K562 (cell line): ENCODE data around the gene CLIC3. TPM values are rescaled to one million over a fixed set of nuclear protein-coding genes. Genes with fewer than 3 reads are reported as not detected.

Experiments used
- ATAC-seq: fragments of 200-7000 bp; cut with Tn5 transposase; 3 replicates; pipeline ENCODE4 v1.9.1; 2020; ENCODE audit warnings: moderate library complexity
- BruUV-seq: library from RNA; stranded (reverse); fragments of 400-500 nt; replicated peaks from 2 replicates; lab custom pipeline; 2021; lab: Mats Ljungman, UMichigan
- CTCF ChIA-PET: fragments of 300-600 bp; formaldehyde crosslinking; extraction: SDS; loops from one replicate; lab custom pipeline; 2021; ENCODE audit warnings: low intra/inter-chr PET ratio; lab: Yijun Ruan, JAX
- POLR2A ChIA-PET: fragments of 300-600, 350-650 bp; sonication (Branson Sonifier 250); formaldehyde crosslinking; extraction: SDS; loops from one replicate; lab custom pipeline; 2021; ENCODE audit warnings: antibody characterized with exemption, inconsistent platforms; lab: Yijun Ruan, JAX
- DNase-seq, 4 experiments: peaks; one replicate each; pipeline versions ENCODE4 v3.0.0 to v3.0.0-alpha.2; 2011 to 2018; ENCODE audit warnings: low spot score in 3 of 4, mixed read lengths in 3 of 4; ENCODE audit errors: extremely low read depth in 1 of 4
- FAIRE-seq: peaks from 2 replicates; lab custom pipeline; 2011; peaks lifted over from hg19 to GRCh38; lab: Jason Lieb, UNC
- H2AFZ ChIP-seq: 2 replicates; pipeline ENCODE4 v1.6.0; 2011; ENCODE audit warnings: low read depth, low read length, control low read depth, inconsistent platforms
- H3K27ac ChIP-seq: fragments of 200-600 bp; 3 replicates; pipeline ENCODE4 v1.8.0; 2011; ENCODE audit warnings: low read depth, mild to moderate bottlenecking, control low read depth, inconsistent platforms, low read length, moderate library complexity, mixed read lengths; ENCODE audit errors: extremely low read depth
- H3K27me3 ChIP-seq, 2 experiments: fragments of 300-600 bp in 1 of 2; 2 replicates in 1 of 2; 3 replicates in 1 of 2; pipeline versions ENCODE4 v1.6.0 to v1.8.0; 2011; ENCODE audit warnings: inconsistent platforms in 2 of 2, low read length in 2 of 2, mild to moderate bottlenecking in 1 of 2, mixed read lengths in 1 of 2, moderate library complexity in 1 of 2; ENCODE audit not compliant: control insufficient read depth in 2 of 2, insufficient read depth in 2 of 2
- H3K36me3 ChIP-seq: fragments of 300-600 bp; 3 replicates; pipeline ENCODE4 v1.8.0; 2011; ENCODE audit warnings: mild to moderate bottlenecking, low read length, inconsistent platforms; ENCODE audit not compliant: control insufficient read depth, insufficient read depth
- H3K4me1 ChIP-seq, 2 experiments: fragments of 200-600 bp in 1 of 2; replicated peaks in 1 of 2; 2 replicates in 1 of 2; 3 replicates in 1 of 2; pipeline versions ENCODE4 v1.5.1 to v1.8.0; 2011; ENCODE audit warnings: inconsistent platforms in 2 of 2, low read length in 2 of 2, mild to moderate bottlenecking in 1 of 2, mixed read lengths in 1 of 2, moderate library complexity in 1 of 2; ENCODE audit not compliant: control insufficient read depth in 2 of 2, insufficient read depth in 2 of 2
- H3K4me2 ChIP-seq: 2 replicates; pipeline ENCODE4 v1.6.1; 2011; ENCODE audit warnings: low read length, control low read depth, inconsistent platforms, mixed read lengths; ENCODE audit not compliant: insufficient read depth
- H3K4me3 ChIP-seq: fragments of 200-600 bp; sonication (generic), shearing (Covaris generic); 2 replicates; pipeline ENCODE4 v1.5.1; 2016; ENCODE audit warnings: control low read depth, inconsistent platforms
- H3K79me2 ChIP-seq: fragments of 200-600 bp; 3 replicates; pipeline ENCODE4 v1.8.0; 2011; ENCODE audit warnings: low read length, inconsistent platforms; ENCODE audit not compliant: control insufficient read depth, insufficient read depth
- H3K9ac ChIP-seq, 2 experiments: 2 replicates each; pipeline versions ENCODE4 v1.6.0 to v1.6.1; 2011; ENCODE audit warnings: low read depth in 2 of 2, low read length in 2 of 2, control low read depth in 1 of 2, inconsistent platforms in 1 of 2, mild to moderate bottlenecking in 1 of 2, mixed read lengths in 1 of 2; ENCODE audit not compliant: insufficient read depth in 1 of 2
- H3K9me1 ChIP-seq: one replicate; pipeline ENCODE4 v1.6.0; 2011; ENCODE audit warnings: inconsistent platforms, mild to moderate bottlenecking, low read length, moderate library complexity; ENCODE audit not compliant: control insufficient read depth, insufficient read depth
- H3K9me3 ChIP-seq: replicated peaks from 2 replicates; pipeline ENCODE4 v1.5.1; 2011; ENCODE audit warnings: low read depth, low read length, inconsistent platforms; ENCODE audit not compliant: control insufficient read depth, insufficient read depth
- H4K20me1 ChIP-seq: replicated peaks from 2 replicates; pipeline ENCODE4 v1.6.1; 2011; ENCODE audit warnings: low read length, inconsistent platforms, mixed read lengths; ENCODE audit not compliant: control insufficient read depth, insufficient read depth
- HLTF ChIP-seq: fragments of 450-650 bp; IDR thresholded peaks from 2 replicates; pipeline ENCODE4 v1.6.1; 2016
- HMG20B ChIP-seq: fragments of 250-450 bp; sonication (Bioruptor Pico); IDR thresholded peaks from 2 replicates; pipeline ENCODE4 v1.5.0; 2021; ENCODE audit warnings: mild to moderate bottlenecking
- KLF10 ChIP-seq: fragments of 250-450 bp; sonication (Bioruptor Pico); IDR thresholded peaks from 2 replicates; pipeline ENCODE4 v1.6.1; 2021; ENCODE audit warnings: matching md5 sums
- LARP7 ChIP-seq: fragments of 450-650 bp; IDR thresholded peaks from 2 replicates; pipeline ENCODE4 v1.6.1; 2016
- MCM3 ChIP-seq: fragments of 450-650 bp; IDR thresholded peaks from 2 replicates; pipeline ENCODE4 v1.6.1; 2016
- NFE2L1 ChIP-seq: fragments of 450-650 bp; IDR thresholded peaks from 2 replicates; pipeline ENCODE4 v1.6.1; 2016; ENCODE audit warnings: missing genetic modification characterization, low read depth, mild to moderate bottlenecking, missing compliant biosample characterization, moderate library complexity, borderline replicate concordance
- NFIC ChIP-seq: fragments of 450-650 bp; IDR thresholded peaks from 2 replicates; pipeline ENCODE4 v1.6.1; 2017; ENCODE audit warnings: mild to moderate bottlenecking, inconsistent platforms
- SAFB ChIP-seq: fragments of 200-400 bp; formaldehyde crosslinking; IDR thresholded peaks from 2 replicates; pipeline ENCODE4 v1.6.1; 2017; ENCODE audit warnings: low read depth, low read length, borderline replicate concordance
- ZNF197 ChIP-seq: fragments of 200-800 bp; sonication (Bioruptor generic); IDR thresholded peaks from 2 replicates; pipeline ENCODE4 v1.6.1; 2016; ENCODE audit warnings: low read depth, missing genetic modification characterization, missing compliant biosample characterization
- ZNF79 ChIP-seq: fragments of 250-450 bp; sonication (Bioruptor Pico); IDR thresholded peaks from 2 replicates; pipeline ENCODE4 v1.4.0; 2020; ENCODE audit warnings: low read depth, mild to moderate bottlenecking, moderate library complexity
- WGBS: fragments of 100-300 bp; shearing (Covaris generic); methylation state at CpG from one replicate; pipeline ENCODE4 v1.1.6; 2016; ENCODE audit warnings: low coverage, mixed read lengths; ENCODE audit not compliant: insufficient coverage; ENCODE audit errors: missing lambda C conversion rate; 5-methylcytosine and 5-hydroxymethylcytosine counted together
- in situ Hi-C: fragments of 300-500 bp; cut with MboI; formaldehyde crosslinking; loops from 4 replicates; pipeline ENCODE4 v1.15.0; 2018; ENCODE audit warnings: inconsistent platforms, mixed read lengths
- intact Hi-C: fragments of 100-400 bp; cut with micrococcal nuclease; formaldehyde crosslinking; loops from 2 replicates; pipeline ENCODE4 v1.14.2; 2022
- polyA plus RNA-seq, 8 experiments: library from polyadenylated mRNA; depleted of rRNA in 4 of 8; stranded (reverse) in 5 of 8; unstranded in 3 of 8; fragments of >200 nt; fragmentation: Nextera tagmentation in 2 of 8; fragmentation: Illumina TruSeq in 1 of 8; extraction: Ambion mirVana in 2 of 8; extraction: Trizol in 1 of 8; gene quantifications; 2 replicates each; pipeline versions ENCODE4 v1.2.1 to v1.2.3, GENCODE V29; 2011 to 2014; ENCODE audit warnings: inconsistent platforms in 1 of 8, missing spikeins in 1 of 8
- total RNA-seq, 7 experiments: library from RNA; depleted of rRNA in 6 of 7; stranded (reverse); fragments of >200 nt in 6 of 7; fragmentation: Illumina TruSeq in 2 of 7; extraction: Trizol in 2 of 7; gene quantifications; 2 replicates each; pipeline versions ENCODE4 v1.2.1 to v1.2.3, GENCODE V29; 2011 to 2021; ENCODE audit warnings: low replicate concordance in 1 of 7
- TF ChIP-seq, protein P1 (sequence below): fragments of 250-450 bp; sonication (Bioruptor Pico); IDR thresholded peaks from 2 replicates; pipeline ENCODE4 v1.4.0; 2020; ENCODE audit warnings: mild to moderate bottlenecking, moderate library complexity
- TF ChIP-seq, protein P2 (sequence below): sonication (generic); formaldehyde crosslinking; IDR thresholded peaks from 2 replicates; pipeline ENCODE4 v1.8.0; 2023; ENCODE audit warnings: missing genetic modification reagents, mild to moderate bottlenecking, borderline replicate concordance
- TF ChIP-seq, protein P3 (sequence below): fragments of 450-650 bp; IDR thresholded peaks from 2 replicates; pipeline ENCODE4 v1.6.1; 2017; ENCODE audit warnings: antibody characterized with exemption, mild to moderate bottlenecking

CLIC3 gene
- total and polyA plus RNA-seq, 9 of the 15 experiments (the other 6 are each of a cell fraction or from before 2014, with no cell fraction given) = 0.27 to 0.29 TPM; not detected in 7

DNA sequence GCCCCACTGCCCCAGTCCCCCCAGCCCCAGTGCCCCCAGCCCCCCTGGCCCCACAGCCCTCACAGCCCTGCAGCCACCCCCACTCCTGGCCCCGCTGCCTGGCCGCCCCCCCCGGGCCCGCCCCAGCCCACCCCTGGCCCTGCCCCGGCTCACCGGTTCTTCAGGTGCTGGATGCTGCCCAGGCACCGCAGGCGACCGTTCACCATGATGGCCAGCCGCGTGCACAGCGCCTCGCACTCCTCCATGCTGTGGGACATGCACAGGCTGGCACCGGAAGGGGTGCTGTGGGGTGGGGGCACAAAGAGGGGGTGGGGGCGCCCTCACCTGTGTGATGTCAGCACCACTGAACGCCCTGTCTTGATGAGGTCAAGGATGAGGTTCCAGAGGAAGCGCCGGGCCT lies 12.8 kb upstream of the CLIC3 start:
- Histone ChIP-seq H2AFZ (no peak overlapping the region), H3K9me1 (no peaks in the 10 kb centered on the region), H3K79me2 (no peaks in the 10 kb centered on the region), H4K20me1 (no peaks in the 10 kb centered on the region), H3K4me1 (peaks cover 0 to 72% of the 10 kb centered on the region in 2 experiments; a peak in 2 of 5 replicates), H3K9me3 (0 out of 2 replicates have a peak, but pooled peaks cover 1% of the 10 kb centered on the region), H3K27me3 (no peaks in the 10 kb centered on the region), H3K9ac (no peak overlapping the region), H3K4me2 (no peak overlapping the region), H3K27ac (no peak overlapping the region), H3K36me3 (no peaks in the 10 kb centered on the region), H3K4me3 (no peak overlapping the region)
- in situ Hi-C loops (no loop called here), intact Hi-C loops (no loop called here)
- 72% methylated on average over 11 of the region's 18 CpGs for WGBS
- no peak for ATAC-seq
- no peak for FAIRE-seq
- DNase-seq = no peak
- no TSS peak for BruUV-seq
- ChIA-PET CTCF (no interaction called here), POLR2A (no interaction called here)
- TF ChIP-seq ZNF79 = no peak
- TF ChIP-seq, protein P1, sequence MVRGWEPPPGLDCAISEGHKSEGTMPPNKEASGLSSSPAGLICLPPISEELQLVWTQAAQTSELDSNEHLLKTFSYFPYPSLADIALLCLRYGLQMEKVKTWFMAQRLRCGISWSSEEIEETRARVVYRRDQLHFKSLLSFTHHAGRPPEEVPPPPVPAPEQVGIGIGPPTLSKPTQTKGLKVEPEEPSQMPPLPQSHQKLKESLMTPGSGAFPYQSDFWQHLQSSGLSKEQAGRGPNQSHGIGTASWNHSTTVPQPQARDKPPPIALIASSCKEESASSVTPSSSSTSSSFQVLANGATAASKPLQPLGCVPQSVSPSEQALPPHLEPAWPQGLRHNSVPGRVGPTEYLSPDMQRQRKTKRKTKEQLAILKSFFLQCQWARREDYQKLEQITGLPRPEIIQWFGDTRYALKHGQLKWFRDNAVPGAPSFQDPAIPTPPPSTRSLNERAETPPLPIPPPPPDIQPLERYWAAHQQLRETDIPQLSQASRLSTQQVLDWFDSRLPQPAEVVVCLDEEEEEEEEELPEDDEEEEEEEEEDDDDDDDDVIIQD (CRISPR knock-in tag) = no peak
- no peak for TF ChIP-seq NFIC
- TF ChIP-seq HMG20B (CRISPR knock-in tag) = no peak
- TF ChIP-seq, protein P2, sequence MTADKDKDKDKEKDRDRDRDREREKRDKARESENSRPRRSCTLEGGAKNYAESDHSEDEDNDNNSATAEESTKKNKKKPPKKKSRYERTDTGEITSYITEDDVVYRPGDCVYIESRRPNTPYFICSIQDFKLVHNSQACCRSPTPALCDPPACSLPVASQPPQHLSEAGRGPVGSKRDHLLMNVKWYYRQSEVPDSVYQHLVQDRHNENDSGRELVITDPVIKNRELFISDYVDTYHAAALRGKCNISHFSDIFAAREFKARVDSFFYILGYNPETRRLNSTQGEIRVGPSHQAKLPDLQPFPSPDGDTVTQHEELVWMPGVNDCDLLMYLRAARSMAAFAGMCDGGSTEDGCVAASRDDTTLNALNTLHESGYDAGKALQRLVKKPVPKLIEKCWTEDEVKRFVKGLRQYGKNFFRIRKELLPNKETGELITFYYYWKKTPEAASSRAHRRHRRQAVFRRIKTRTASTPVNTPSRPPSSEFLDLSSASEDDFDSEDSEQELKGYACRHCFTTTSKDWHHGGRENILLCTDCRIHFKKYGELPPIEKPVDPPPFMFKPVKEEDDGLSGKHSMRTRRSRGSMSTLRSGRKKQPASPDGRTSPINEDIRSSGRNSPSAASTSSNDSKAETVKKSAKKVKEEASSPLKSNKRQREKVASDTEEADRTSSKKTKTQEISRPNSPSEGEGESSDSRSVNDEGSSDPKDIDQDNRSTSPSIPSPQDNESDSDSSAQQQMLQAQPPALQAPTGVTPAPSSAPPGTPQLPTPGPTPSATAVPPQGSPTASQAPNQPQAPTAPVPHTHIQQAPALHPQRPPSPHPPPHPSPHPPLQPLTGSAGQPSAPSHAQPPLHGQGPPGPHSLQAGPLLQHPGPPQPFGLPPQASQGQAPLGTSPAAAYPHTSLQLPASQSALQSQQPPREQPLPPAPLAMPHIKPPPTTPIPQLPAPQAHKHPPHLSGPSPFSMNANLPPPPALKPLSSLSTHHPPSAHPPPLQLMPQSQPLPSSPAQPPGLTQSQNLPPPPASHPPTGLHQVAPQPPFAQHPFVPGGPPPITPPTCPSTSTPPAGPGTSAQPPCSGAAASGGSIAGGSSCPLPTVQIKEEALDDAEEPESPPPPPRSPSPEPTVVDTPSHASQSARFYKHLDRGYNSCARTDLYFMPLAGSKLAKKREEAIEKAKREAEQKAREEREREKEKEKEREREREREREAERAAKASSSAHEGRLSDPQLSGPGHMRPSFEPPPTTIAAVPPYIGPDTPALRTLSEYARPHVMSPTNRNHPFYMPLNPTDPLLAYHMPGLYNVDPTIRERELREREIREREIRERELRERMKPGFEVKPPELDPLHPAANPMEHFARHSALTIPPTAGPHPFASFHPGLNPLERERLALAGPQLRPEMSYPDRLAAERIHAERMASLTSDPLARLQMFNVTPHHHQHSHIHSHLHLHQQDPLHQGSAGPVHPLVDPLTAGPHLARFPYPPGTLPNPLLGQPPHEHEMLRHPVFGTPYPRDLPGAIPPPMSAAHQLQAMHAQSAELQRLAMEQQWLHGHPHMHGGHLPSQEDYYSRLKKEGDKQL (CRISPR knock-in tag) = no peak
- TF ChIP-seq SAFB = no peak
- no peak for TF ChIP-seq MCM3
- no peak for TF ChIP-seq HLTF
- no peak for TF ChIP-seq ZNF197 (CRISPR knock-in tag)
- no peak for TF ChIP-seq KLF10 (CRISPR knock-in tag)
- no peak for TF ChIP-seq NFE2L1 (tag)
- TF ChIP-seq, protein P3, sequence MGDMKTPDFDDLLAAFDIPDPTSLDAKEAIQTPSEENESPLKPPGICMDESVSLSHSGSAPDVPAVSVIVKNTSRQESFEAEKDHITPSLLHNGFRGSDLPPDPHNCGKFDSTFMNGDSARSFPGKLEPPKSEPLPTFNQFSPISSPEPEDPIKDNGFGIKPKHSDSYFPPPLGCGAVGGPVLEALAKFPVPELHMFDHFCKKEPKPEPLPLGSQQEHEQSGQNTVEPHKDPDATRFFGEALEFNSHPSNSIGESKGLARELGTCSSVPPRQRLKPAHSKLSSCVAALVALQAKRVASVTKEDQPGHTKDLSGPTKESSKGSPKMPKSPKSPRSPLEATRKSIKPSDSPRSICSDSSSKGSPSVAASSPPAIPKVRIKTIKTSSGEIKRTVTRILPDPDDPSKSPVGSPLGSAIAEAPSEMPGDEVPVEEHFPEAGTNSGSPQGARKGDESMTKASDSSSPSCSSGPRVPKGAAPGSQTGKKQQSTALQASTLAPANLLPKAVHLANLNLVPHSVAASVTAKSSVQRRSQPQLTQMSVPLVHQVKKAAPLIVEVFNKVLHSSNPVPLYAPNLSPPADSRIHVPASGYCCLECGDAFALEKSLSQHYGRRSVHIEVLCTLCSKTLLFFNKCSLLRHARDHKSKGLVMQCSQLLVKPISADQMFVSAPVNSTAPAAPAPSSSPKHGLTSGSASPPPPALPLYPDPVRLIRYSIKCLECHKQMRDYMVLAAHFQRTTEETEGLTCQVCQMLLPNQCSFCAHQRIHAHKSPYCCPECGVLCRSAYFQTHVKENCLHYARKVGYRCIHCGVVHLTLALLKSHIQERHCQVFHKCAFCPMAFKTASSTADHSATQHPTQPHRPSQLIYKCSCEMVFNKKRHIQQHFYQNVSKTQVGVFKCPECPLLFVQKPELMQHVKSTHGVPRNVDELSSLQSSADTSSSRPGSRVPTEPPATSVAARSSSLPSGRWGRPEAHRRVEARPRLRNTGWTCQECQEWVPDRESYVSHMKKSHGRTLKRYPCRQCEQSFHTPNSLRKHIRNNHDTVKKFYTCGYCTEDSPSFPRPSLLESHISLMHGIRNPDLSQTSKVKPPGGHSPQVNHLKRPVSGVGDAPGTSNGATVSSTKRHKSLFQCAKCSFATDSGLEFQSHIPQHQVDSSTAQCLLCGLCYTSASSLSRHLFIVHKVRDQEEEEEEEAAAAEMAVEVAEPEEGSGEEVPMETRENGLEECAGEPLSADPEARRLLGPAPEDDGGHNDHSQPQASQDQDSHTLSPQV = no peak
- TF ChIP-seq LARP7 = no peak
